Ureter (tissue), 1 donor: Measurements from ENCODE around the gene ACSL4. TPM values are rescaled to one million over a fixed set of nuclear protein-coding genes. Genes with fewer than 3 reads are reported as not detected.
"Not testable (repeated sequence)": the region's sequence is repeated elsewhere in the genome, so short reads cannot be mapped to it uniquely, and the experiment has no call there.

ENCODE experiments used
- DNase-seq: peaks from one replicate; pipeline ENCODE4 v3.0.0-alpha.2; 2020; ENCODE audit warnings: low spot score
- total RNA-seq: library from RNA; stranded (reverse); gene quantifications from one replicate; pipeline ENCODE4 v1.2.4, GENCODE V29; 2023
- donor health status: DM: yes; HTN: yes; CAD: no.

The ACSL4 gene
- total RNA-seq, 1 donor from 2014 or later: 38.8 TPM

DNA sequence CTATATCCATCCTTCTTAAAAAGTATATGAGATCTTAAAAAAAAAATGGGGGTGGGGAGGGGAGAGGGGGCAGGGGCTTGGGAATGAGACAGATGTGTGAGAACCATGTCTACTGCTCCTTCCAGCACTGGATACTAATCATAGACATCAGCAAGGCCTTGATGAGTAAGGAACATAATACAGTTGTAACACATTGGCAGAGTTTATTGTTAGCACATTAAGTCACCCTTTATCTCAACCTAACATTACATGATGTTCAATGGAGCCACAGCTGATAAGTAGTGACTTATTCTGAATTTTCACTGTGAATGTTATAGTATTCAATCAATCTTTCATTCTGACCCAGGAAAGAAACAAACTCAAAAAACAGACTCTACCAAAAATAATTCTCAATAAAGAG lies 60.8 kb downstream of the ACSL4 start:
- DNase-seq: no peak

DNA sequence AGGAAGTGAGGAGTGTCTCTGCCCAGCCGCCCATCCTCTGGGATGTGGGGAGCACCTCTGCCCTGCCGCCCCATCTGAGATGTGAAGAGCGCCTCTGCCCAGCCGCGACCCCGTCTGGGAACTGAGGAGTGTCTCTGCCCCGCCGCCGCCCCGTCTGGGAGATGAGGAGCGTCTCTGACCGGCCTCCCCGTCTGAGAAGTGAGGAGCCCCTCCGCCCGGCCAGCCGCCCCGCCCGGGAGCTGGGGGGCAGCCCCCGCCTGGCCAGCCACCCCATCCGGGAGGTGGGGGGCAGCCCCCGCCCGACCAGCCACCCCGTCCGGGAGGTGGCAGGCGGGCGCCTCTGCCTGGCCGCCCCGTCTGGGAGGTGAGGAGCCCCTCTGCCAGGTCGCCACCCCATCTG lies 61.9 kb downstream of the ACSL4 start:
- not testable (repeated sequence) for DNase-seq

DNA sequence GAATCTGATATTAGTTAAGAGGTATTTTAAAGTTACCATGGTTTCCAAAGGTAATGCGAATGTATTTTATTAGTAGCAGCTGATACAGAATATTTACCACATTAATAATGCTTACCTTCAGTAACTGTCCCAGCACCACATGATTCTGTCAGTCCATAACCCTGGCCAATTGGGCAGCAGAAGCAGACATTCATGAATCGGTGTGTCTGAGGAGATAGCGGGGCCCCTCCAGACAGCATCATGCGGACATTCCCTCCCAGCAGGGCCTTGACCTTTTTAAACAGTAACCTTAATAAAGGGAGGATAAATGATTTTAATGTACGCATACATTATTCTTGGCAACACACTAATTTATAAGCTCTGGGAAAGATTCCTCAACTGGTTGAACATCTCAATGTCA lies 65.1 kb downstream of the ACSL4 start:
- DNase-seq: no peak

DNA sequence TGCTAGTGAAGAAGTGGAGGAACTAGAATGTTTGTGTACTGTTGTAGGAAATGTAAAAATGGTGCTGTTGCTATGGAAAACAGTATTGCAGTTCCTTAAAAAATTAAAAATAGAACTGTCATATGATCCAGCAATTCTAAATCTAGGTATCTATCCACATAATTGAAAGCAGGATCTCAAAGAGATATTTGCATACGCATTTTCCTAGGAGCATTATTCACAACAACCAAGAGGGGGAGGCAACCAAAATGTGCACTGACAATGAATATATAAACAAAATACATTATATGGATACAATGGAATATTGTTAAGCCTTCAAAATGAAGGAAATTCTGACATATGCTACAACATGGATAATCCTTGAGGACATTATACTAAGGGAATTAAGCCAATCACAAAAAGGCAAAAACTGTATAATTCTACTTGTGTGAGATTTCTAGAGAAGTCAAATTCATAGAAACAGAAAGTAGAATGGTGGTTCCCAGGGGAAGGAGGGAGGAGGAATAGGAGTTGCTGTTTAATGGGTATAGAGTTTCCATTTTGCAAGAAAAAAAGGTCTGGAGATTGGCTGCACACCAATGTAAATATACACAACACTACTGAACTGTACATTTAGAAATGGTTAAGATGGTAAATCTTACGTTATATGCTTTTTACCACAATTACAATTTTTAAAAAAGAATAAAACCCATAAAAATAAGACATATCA lies 72.5 kb downstream of the ACSL4 start:
- no peak for DNase-seq

DNA sequence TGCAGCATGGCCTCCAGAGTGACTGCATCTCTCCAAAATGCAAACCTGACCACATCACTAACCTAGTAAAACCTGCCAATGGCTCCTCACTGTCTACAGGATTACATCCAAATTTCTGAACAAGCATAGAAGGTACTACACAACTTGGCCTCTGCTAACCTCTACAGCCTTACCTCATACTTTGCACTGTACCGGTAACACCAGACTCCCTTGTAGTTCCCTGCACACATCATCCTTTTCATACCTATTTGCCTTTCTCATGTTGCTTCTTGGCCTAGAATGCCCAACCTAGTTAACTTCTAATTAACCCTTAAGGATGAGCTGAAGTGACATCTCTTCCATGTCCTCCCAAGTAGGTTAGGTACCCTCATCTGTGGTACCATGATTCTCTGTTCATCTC lies 74.7 kb downstream of the ACSL4 start:
- DNase-seq: no peak

DNA sequence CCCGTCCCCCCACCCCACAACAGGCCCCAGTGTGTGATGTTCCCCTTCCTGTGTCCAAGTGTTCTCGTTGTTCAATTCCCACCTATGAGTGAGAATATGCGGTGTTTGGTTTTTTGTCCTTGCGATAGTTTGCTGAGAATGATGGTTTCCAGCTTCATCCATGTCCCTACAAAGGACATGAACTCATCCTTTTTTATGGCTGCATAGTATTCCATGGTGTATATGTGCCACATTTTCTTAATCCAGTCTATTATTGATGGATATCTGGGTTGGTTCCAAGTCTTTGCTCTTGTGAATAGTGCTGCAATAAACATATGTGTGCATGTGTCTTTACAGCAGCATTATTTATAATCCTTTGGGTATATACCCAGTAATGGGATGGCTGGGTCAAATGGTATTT lies 75.7 kb downstream of the ACSL4 start:
- not testable (repeated sequence) for DNase-seq

DNA sequence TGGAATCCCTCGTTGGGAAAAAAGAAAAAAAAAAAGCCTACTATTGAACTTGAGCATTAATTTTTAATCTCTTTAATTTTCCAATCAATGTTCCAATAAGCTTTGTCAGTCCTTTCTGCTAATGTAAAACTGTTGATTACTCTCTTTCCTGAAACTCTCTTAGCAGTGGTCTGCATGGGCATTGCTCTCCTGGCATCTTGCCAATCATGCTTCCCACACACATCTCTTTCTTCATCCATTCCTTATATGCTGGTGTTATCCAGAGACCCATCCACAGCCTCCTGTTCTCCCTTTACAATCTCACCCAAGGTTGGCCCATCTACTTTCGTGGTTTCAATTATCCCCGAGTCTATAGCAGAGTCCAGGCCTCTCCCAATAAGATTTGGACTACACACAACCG lies 76.3 kb downstream of the ACSL4 start:
- DNase-seq: no peak

DNA sequence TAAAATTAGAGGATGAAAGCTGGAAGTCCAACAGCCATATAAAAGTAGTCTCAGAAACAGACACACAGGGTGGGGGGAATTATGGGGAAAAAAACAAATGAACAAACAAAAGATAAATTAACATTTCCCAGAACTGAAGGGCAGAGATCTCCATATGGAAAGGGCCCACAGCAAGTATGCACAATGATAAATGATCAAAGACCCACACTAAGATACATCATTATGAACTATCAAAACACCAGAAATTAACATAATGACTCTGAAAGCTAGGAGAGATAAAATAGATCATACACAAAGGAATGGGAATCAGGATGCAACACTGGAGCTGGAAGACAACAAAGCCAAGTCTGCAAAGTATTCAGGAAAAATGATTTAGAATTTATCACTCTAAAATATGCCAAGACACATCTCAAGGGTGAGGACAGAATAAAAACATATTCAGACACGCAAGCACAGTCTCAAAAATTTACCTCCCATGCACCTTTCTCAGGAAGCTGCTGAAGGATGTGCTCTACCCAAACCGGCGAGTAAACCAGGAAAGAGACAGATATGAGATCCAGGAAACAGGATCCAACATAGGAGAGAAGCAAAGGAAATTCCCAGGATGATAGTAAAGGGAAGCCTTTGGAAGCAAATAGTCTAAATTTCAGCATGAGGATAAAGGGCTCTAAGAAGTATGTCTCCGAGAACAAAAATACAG lies 77.4 kb downstream of the ACSL4 start:
- no peak for DNase-seq

DNA sequence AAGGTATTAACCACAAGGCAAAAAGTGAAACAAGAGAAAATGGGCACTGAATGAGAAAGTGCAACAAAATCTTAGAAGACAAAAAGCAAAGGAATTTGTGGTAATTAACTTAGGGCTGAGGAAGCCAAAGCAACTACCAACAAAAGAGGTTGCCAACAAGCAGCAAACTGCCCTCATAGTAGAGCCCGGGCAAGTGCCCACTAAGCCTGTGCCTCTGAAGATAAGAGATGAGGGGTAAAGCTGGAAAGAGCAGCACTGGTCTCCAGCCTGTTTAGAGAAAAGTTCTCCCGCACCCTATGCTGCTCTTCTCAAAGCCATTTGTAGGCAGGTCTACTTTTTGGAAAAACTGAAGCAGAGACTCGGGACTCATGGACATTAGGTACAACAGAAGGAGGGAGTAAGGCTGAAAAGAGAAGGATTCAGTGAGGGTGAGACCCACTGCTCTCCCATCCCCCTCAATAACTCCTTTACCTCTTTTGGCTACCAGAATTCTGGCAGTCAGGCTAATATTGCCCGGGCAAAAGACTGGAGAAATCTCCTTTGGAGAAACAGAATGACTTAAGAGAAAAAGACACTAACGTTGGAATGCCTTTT lies 78.4 kb downstream of the ACSL4 start:
- no peak for DNase-seq

DNA sequence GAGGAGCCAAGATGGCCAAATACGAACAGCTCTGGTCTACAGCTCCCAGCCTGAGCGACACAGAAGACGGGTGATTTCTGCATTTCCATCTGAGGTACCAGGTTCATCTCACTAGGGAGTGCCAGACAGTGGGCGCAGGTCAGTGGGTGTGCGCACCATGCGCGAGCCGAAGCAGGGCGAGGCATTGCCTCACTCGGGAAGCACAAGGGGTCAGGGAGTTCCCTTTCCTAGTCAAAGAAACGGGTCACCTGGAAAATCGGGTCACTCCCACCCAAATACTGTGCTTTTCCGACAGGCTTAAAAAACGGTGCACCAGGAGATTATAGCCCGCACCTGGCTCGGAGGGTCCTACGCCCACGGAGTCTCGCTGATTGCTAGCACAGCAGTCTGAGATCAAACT lies 88.4 kb downstream of the ACSL4 start:
- not testable (repeated sequence) for DNase-seq

DNA sequence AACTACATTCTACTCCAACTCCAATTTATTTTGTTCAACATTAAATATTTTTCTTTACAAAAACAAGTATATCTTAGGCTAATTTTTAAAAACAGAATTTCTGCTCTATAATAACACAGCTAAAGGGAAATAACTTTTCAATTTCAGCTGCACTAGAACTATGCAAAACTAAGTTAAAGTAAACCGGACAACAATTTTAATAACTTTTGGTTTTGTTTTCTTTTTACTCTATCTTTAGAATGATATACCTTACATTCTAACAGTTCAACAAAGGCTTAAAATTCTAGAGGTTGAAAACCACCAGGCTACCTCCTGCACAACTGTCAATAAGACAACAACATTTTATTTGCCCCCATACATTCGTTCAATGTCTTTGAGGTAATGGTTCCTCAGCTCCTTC lies 89.4 kb downstream of the ACSL4 start:
- no peak for DNase-seq

DNA sequence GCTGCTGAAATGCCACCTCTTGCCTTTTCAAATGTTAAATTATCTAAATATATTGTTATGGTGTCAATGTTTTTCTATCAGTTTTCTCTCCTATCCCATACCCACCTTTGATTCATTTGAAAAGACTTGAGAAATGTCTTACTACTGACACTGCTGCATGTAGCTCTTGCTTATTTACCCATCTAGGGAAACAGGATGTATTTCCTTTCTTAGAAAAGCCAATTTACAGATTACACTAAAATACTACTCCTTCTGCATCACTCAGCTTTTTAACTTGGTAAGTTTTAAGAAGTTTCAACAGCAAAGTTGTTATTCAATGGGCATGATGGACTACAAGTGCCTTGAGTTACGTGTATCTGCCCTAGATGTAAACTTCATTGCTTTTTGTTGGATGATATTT lies 94.9 kb downstream of the ACSL4 start:
- no peak for DNase-seq

DNA sequence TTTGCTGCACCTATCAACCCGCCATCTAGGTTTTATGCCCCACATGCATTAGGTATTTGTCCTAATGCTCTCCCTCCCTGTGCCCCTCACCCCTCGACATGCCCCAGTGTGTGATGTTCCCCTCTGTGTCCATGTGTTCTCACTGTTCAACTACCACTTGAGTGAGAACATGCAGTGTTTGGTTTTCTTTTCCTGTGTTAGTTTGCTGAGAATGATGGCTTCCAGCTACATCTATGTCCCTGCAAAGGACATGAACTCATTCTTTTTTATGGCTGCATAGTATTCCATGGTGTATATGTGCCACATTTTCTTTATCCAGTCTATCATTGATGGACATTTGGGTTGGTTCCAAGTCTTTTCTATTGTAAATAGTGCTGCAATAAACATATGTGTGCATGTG lies 95.6 kb downstream of the ACSL4 start:
- DNase-seq: not testable (repeated sequence)

DNA sequence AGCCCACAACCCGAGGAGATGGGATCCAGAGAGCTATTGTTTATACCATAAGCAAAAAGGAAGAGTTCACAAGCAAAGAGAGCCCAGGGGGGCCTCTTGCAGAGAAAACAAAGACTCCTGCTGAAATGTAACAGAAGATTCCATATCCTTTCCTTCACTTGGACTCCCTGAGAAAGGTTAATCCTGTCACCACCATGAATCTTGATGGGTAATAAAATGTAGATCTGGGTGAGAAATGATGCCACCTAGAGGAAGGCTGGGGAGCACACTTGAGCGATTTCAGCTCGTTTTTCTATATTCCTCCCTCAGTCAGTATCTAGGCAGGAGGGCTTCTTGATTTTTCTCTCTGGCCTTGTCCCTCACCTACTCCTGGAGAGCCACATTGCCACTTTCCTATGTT lies 97.9 kb downstream of the ACSL4 start:
- no peak for DNase-seq

DNA sequence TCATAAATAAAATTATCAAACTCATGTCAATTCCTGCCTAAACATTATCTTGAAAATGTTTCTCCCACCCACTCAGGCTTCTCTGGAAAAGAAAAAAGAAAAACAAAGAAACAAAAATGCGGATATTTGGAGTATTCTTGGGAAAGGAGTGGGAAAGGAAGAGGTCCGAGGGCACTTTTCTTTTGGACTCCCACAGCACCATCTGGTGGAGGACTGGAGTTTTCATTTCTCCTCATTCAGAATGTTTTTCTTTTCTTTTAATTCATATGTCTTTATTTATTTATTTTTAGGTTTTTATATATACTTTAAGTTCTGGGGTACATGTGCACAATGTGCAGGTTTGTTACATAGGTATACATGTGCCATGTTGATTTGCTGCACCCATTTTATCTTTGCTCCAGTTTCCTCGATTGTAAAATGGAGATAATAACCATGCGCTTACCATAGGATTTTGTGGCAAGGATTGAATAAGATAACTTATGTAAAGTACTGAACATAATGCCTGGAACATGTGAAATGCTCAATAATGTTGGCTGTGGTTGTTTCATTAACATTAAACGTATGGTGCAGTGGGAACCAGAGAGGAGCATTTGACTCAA lies 100.1 kb downstream of the ACSL4 start:
- no peak for DNase-seq

DNA sequence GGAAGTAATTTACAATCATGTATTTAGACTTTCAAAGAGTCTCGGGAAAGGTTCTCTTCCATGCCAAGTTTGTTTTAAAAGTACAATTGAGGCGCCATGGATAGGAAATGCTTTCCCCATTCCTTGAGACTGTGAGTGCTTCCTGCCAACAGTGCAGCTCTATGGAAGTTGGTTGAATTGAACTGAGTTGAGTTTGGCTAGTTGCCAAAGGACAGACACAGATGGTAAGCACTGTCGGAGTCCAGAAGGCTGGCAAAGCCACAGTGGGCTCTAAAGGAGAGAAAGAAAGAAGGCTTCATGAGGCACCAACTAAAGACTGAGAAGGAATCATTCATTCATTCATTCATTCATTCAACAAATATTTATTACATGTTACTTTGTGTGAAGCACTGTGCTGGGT lies 103.7 kb downstream of the ACSL4 start:
- DNase-seq: no peak

DNA sequence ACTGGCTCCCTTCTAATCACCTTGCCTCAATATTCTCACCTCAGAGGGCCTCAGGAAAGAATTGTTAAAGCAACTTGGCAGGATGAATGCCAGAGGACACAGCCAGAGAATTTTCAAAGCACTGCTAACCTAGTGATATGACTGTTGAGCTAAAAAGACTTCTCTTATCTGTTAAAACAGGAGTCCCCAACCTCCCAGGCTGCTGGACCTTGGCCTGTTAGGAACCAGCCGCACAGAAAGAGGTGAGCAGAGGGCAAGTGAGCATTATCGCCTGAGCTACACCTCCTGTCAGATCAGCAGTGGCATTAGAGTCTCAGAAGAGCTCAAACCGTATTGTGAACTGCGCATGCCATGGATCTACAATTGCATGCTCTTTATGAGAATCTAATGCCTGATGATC lies 106.4 kb downstream of the ACSL4 start:
- no peak for DNase-seq

DNA sequence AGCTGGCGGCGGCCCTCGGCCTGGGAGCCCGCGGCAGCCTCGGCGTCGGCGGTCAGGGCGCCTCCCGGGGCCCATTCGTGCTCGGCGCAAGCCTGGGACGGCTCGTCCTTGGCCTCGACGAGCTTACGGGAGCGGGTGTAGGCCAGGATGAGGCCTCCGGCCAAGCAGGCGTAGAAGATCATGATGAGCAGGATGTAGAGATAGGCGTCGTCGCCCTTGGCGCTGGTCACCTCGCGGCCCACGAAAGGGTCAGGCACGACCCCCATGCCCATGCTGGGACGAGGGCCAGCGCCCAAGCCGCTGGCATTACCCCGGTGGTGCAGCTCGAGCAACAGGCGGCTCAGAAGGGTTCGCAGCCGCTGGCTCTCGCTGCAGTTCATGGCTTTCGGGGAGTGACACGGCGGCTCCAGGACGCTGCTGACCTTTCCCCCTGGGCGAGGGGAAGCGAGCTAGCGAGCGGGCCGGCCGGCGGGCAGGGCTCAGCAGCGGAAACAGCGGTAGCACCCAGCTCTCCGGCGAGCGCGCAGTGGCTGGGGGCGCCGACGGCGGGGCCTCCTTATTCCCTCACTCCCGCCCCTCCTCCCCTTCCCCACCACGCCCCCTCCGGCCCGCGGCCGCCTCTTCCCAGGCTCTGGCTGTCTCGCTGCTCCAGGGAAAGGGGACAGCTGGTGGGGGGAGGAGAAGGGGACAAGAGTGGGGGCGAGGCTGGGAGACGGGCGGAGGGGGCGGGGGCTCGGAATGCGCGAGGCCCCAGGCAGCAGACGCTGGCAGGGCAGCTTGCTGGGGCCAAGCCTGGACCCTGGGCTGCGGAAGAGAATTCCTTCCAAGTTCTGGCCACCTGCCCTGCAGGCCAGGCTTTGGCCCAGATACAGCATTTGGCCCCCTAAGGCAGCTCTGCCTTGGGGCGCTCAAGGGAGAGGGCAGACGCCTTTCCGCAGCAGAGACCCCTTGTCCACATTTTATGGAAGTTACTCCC lies 108.1 kb downstream of the ACSL4 start, which contains the start of gene KCNE5:
KCNE5 (minus strand) TSS at position 532 of the 976 bp plus-strand sequence; CDS start at position 380, 152 bp downstream.
- DNase-seq: no peak

DNA sequence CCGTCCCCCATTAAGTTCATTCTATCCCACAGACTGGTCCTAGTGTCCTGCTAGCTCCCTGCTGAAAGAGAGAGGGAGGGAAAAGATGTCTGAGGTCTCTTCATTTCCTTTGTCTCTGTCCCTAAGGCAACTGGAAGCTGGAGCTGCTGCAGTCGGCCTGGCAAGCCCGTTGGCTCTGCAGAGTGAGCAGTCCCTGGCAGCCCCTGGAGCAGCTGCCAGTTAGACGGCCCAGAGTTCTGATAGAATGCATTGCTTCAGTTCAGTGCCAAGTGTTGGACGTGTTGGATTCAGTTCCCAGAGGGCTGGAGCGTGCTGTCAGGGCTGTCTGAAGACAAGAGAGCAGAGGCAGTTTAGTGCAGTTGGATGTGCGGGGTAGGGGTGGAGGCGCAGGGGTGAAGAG lies 109.1 kb downstream of the ACSL4 start:
- DNase-seq: no peak

DNA sequence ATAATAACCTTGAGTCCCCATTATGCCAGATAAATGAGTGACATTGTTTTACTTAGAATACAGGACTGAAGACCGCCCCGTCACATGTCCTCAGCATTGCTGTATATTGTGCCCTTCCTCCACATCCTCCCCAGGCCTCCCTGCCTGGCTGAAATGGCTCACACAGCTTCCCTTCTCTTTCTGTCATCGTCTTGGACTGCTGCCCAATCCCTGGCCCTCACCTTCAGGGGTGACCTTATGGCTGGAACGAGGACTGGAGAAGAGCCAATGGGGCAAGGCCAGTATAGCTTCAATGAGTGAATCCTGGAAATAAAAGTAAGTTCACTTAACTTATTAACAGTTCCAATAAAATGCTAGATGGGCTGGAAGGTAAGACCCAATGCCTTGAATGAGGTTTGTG lies 110.8 kb downstream of the ACSL4 start:
- no peak for DNase-seq

DNA sequence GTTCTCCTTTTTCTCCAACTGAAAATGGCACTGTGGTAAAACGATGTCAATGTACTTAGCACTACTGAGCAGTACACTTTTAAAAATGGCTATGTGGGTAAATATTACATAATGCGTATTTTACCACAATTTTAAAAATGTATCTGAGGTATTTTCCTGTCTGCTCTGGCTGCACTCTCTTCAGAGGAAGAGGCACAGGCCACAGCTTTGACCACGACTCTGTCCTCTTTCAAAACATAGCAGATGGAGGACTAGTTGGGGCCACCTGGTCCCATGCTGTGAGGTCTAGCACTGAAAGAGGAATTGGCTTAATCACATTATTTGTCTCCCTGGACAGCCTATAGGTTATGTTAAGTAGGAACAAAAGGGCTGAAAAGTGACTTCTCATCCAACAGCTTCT lies 113.3 kb downstream of the ACSL4 start:
- DNase-seq: no peak

DNA sequence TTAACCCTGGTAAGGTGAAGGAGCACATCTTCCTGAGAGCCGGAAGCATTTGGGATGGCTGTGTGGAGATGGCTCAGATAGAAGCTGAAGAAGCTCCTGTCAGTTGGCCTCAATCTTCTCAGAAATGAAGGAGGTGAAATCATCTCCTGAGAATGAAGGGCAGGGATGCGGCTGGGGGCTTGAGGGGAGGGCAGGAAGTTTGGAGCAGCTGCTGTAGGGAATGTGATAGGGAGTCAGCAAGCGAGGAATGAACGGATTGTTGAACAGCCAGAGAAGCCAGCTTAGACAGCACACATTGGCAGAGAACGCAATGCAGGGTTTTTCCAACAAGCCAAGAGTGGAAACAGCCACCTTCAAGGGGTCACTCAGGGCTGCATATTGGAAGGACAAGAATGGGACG lies 118.1 kb downstream of the ACSL4 start:
- no peak for DNase-seq
